HFFc6 (cell line): ENCODE results near the gene AFAP1. TPM values are rescaled to one million over a fixed set of nuclear protein-coding genes. Genes with fewer than 3 reads are reported as not detected.

Experiments used
- DNase-seq: peaks from one replicate; pipeline ENCODE4 v3.0.0-alpha.2; 2018
- H3K27ac Mint-ChIP-seq: 2 replicates; pipeline ENCODE4 v1.8.0; 2020; ENCODE audit warnings: mild to moderate bottlenecking, mixed read lengths
- H3K27me3 Mint-ChIP-seq: 2 replicates; pipeline ENCODE4 v1.8.0; 2021; ENCODE audit warnings: mild to moderate bottlenecking, moderate library complexity, mixed read lengths; ENCODE audit not compliant: insufficient read depth
- H3K36me3 Mint-ChIP-seq: 2 replicates; pipeline ENCODE4 v1.8.0; 2021; ENCODE audit warnings: low read depth, mixed read lengths
- H3K4me1 Mint-ChIP-seq: 2 replicates; pipeline ENCODE4 v1.8.0; 2020; ENCODE audit warnings: low read depth, mixed read lengths
- H3K4me3 Mint-ChIP-seq: 2 replicates; pipeline ENCODE4 v1.8.0; 2020; ENCODE audit warnings: mild to moderate bottlenecking, moderate library complexity, mixed read lengths
- H3K9me3 Mint-ChIP-seq: 2 replicates; pipeline ENCODE4 v1.8.0; 2020; ENCODE audit warnings: mild to moderate bottlenecking, mixed read lengths
- total RNA-seq, 6 experiments: library from RNA; stranded (reverse); fragmentation: NEBNext Ultra II Directional; extraction: Animal tissue kit (Norgen Biotek cat#: 25700); gene quantifications; 2 replicates in 1 of 6; 3 replicates in 5 of 6; pipeline ENCODE4 v1.2.3, GENCODE V29; 2021
- TF ChIP-seq, protein P1 (sequence below): fragments of 200-600 bp; sonication (generic); IDR thresholded peaks from 2 replicates; pipeline ENCODE4 v1.5.0; 2021; ENCODE audit warnings: antibody characterized with exemption, mild to moderate bottlenecking

The AFAP1 gene
- total RNA-seq, 6 experiments from 2014 or later = 99.7 to 116 (median 107) TPM

DNA sequence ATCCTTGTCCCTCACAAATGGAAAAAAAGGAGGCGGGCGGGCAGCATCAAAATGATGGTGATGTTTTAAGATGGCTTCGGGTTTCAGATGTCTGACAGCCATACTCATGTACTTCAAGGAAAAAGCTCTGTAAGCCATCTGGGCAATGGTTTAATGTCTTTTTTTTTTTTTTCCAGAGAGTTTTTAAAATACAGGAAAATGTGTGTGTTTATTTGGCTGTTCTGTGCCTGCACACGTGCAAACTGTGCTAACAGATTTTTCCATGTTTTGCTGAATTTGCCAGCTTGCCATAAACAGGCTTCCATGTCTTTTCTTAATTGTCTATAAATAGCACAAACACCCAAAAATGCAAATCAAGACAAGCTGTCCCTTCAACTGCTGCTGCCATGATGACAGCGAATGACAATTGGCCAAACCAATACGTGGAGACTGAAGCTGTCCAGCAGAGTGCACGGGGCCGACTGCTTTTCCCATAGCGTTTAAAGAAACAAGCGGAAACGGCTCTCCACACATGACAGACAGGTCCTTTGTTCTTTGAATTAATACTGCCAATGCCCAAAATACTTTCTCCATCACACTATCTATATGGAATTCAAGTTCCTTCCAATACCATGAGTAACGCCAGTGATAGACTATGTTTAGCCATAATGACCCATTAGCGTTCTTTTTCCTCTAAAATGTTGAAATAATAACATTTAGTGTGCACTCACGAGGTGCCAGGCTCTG lies 35.7 kb downstream of the AFAP1 start:
- TF ChIP-seq, protein P1, sequence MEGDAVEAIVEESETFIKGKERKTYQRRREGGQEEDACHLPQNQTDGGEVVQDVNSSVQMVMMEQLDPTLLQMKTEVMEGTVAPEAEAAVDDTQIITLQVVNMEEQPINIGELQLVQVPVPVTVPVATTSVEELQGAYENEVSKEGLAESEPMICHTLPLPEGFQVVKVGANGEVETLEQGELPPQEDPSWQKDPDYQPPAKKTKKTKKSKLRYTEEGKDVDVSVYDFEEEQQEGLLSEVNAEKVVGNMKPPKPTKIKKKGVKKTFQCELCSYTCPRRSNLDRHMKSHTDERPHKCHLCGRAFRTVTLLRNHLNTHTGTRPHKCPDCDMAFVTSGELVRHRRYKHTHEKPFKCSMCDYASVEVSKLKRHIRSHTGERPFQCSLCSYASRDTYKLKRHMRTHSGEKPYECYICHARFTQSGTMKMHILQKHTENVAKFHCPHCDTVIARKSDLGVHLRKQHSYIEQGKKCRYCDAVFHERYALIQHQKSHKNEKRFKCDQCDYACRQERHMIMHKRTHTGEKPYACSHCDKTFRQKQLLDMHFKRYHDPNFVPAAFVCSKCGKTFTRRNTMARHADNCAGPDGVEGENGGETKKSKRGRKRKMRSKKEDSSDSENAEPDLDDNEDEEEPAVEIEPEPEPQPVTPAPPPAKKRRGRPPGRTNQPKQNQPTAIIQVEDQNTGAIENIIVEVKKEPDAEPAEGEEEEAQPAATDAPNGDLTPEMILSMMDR = no peak
- Mint-ChIP-seq H3K27ac (peak overlapping the region; percentile 91), H3K9me3 (no peaks in the 10 kb centered on the region), H3K4me1 (peaks cover 97% of the 10 kb centered on the region), H3K27me3 (no peaks in the 10 kb centered on the region; the same call in none of the 2 replicates), H3K4me3 (peak overlapping the region; percentile 74), H3K36me3 (peaks cover 47% of the 10 kb centered on the region)
- DNase-seq = peak; percentile 88

DNA sequence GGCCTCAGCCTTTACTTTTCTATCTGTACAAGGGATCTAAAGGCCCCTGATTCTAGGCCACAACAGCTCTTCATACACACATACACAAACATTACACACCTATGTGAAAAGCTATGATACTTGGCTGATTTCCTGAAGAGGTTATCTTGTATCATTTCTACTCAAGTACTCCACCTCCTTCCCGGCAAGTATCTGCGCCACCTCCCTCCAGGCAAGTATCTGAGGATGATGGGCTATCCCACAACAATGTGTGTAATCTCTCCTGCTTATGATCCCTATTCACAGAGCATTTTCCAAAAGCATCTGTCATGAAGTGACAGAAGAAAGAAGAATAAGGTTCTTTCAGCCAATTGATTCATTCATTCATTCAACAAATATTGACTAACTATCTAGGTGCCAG lies 36.8 kb downstream of the AFAP1 start:
- H3K9me3 Mint-ChIP-seq = no peaks in the 10 kb centered on the region
- peaks cover 1% of the 10 kb centered on the region for H3K27me3 Mint-ChIP-seq
- peak overlapping the region; percentile 91 for H3K27ac Mint-ChIP-seq
- H3K36me3 Mint-ChIP-seq = peaks cover 55% of the 10 kb centered on the region
- TF ChIP-seq, protein P1 = no peak
- H3K4me1 Mint-ChIP-seq = peaks cover 100% of the 10 kb centered on the region
- peak overlapping the region; percentile 61 for H3K4me3 Mint-ChIP-seq
- no peak for DNase-seq

DNA sequence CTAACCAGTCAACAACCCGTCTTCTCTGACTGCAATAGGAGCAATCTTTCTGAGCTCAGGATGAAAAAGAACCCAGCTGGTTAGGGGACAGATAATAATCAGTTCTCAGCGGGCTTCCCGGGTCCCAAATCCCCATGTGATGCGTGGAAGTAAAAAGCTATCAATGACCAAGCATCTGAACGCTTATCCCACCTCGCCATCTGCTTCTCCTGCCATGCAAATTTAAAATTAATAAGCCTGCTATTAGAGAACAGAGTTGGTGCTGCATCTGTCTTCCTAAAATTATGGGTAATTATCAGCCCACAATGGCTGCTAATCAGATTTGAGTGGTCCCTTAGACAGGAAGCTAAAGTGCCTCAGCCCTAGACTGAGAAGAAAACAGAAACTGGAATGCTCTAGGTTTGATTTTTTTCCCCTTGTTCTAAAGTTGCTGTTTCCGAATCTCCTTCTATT lies 37.5 kb downstream of the AFAP1 start:
- Mint-ChIP-seq H3K27me3 (peaks cover 1% of the 10 kb centered on the region), H3K36me3 (peaks cover 56% of the 10 kb centered on the region), H3K4me3 (peak overlapping the region; percentile 61; the same call in 1 of the 2 replicates), H3K27ac (peak overlapping the region; percentile 91), H3K4me1 (peaks cover 100% of the 10 kb centered on the region), H3K9me3 (no peaks in the 10 kb centered on the region)
- TF ChIP-seq, protein P1 = no peak
- DNase-seq = no peak

GRCh38 chr4:7901311-7901885 lies 38.3 kb downstream of the AFAP1 start:
- Mint-ChIP-seq H3K9me3 (no peaks in the 10 kb centered on the region), H3K4me1 (peaks cover 97% of the 10 kb centered on the region), H3K4me3 (peak overlapping the region; percentile 43; the same call in 1 of the 2 replicates), H3K36me3 (peaks cover 55% of the 10 kb centered on the region), H3K27ac (peak overlapping the region; percentile 91), H3K27me3 (peaks cover 1% of the 10 kb centered on the region)
- no peak for DNase-seq
- TF ChIP-seq, protein P1 = no peak

DNA sequence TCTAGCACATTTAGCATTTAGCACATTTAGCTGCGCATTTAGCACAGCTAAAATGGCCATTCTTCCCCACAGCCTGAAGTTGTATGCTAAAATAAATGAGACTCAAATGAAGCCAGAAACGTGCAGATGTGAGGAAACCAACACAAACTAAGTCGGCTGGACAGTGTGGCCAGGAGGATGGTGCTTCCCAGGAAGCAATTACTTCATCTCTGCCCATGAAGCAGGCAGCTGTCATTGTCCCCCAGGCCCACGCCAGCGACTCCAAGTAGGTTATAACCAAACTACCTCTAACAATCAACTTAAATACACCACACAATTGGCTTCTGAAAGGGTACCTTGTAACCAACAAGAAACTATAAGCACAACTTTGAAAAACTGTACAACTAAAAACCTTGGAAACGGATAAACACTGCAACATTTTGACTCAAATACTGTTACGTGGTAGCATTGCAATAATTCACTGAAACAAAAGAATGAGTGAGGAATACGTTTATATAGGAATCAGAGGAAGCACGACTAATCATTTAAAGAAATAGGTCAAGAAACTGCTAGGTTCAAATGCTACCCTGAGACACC lies 39.2 kb downstream of the AFAP1 start:
- Mint-ChIP-seq H3K4me3 (peak overlapping the region; percentile 46), H3K27ac (peak overlapping the region; percentile 91), H3K27me3 (peaks cover 1% of the 10 kb centered on the region), H3K9me3 (no peaks in the 10 kb centered on the region), H3K36me3 (peaks cover 53% of the 10 kb centered on the region), H3K4me1 (peaks cover 89% of the 10 kb centered on the region)
- TF ChIP-seq, protein P1 = no peak
- no peak for DNase-seq
